Stimulated activated CD4-positive, alpha-beta T cell treated with anti-CD3 and anti-CD28 coated beads, Interleukin-12 subunit alpha, Interleukin-12 subunit beta, amount 100 ng/mL, for 4 hours (primary cell): ENCODE results near the gene LASP1.
A peak's percentile ranks its signal among the peaks of the same experiment; 100 is the strongest.

Source experiments
- DNase-seq: peaks from one replicate; pipeline ENCODE4 v3.0.0-alpha.2; 2020

LASP1 gene

DNA sequence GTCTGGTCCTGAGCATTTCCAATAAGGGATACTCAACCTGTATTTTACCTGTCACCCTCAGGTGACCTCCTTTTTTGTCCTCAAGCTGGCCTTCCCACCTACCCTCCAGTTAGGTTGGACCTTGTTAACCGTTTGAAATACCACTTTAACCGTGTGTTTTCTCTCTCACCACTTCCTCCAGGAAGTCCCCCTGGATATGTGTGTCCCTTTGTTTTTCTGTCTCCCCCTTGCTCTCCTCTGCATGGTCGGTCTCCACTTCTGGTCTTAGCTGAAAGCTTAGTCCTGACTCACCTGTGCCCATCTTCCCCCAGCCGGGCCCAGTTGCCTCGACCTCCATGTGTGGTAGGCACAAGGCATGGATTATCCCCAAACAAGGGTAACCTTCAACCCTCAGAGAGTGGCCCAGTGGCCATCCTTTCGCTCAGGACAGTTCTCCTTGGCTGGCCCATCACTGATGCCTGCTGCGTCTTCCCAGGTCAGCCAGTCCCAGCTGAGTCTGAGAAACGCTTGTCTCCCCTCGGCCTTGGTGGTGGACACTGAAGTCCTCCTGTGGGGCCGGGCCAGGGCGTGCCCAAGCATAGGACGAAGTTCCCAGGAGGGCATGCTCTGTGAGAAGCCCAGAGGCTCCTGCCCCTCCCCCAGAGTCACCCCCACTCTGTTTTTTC is 20.0 kb downstream of the LASP1 start:
- no peak for DNase-seq

GRCh38 chr17:38890410-38890746 is 20.5 kb downstream of the LASP1 start:
- DNase-seq = no peak

GRCh38 chr17:38891441-38891840 is 21.6 kb downstream of the LASP1 start:
- no peak for DNase-seq

- DNase-seq = no peak
These were observed 22.2 kb downstream of the LASP1 start for GRCh38 chr17:38892083-38892482.

- DNase-seq = no peak
These were observed 22.8 kb downstream of the LASP1 start for GRCh38 chr17:38892620-38893019.

GRCh38 chr17:38893113-38893512 is 23.3 kb downstream of the LASP1 start:
- DNase-seq = no peak

DNA sequence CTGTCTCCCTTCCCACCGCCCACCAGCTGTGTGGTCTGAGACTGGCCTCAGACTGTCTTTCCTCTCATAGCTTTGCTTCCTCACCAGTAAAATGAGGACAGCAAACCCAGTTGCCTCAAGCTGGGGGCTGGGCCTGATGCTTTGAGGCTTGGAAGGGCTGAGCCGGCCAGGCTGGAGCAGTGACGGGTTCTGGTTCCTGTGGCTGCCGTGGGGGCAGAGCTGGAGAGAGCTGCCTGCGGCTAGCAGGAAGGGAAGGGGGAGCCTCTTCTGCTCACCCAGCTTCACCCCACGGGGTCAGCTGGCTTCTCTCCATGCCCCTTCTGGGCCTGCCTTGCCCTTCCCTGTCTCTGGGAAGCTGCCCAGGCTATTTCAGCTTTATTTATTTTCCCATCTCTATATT is 23.7 kb downstream of the LASP1 start:
- DNase-seq = no peak

- no peak for DNase-seq
These were observed 24.4 kb downstream of the LASP1 start for GRCh38 chr17:38894276-38894675.

GRCh38 chr17:38896346-38896954 is 26.6 kb downstream of the LASP1 start:
- no peak for DNase-seq

DNA sequence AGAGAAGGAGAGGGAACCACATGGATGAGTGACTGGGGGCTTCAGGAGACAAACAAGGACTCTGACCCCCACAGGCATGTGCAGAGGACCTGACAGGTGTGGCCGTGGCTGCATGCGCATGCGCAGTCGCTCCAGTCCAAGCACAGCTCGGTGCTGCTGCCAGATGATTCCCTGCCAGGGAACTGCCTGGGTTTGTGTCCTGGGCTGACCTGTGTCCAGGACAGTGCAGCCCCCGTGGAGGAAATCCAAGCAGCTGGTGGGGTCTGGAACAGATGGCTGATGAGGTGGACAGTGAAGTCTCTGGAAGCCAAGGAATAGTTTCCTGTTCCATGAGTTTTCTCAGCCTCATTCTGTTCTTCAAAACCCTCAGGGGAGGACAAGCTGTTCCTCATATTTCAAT is 27.3 kb downstream of the LASP1 start:
- no peak for DNase-seq

DNA sequence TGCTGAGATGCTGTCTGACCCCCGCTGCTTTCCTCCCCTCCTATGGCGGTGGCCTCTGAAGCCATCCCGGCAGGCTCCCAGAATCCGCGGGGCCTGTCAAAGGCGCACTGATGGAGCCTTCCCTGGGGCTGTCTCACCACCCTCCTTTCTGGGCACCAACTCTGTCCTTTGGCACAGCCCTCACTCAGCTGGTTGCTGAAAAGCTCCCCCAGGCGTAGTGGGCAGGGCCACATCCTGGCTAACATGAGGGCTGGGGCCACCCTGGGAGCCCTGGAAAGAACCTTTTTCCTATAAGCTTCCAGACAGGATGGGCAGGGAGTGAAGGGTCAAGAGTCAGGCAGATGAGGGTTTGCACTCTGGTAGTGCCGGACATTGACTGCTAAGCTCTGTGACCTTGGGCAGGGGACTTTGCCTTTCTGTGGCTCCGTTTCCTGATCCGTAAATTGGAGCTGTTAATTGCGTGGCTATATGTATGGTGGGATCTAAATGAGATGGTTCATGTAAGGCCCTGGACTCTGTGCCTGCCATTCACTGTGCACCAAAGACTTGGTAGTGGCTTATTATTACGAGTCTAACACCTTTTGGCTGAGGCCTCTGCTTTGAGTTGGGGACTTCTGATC is 27.9 kb downstream of the LASP1 start:
- DNase-seq = no peak

DNA sequence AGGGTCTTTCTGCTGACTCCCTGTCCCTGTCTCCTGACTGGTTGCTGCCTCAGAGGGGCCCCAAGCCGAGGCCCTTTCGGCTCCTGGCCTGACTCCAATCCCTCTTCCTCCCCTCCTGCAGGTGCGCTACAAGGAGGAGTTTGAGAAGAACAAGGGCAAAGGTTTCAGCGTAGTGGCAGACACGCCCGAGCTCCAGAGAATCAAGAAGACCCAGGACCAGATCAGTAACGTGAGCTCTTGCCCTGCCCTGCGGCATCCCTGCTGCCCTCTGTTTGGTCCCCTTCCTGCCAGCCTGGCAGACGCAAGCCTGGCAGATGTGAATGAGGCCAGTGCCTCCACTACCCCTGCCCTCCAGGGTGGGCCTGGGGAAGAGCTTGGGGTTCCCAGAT is 28.4 kb downstream of the LASP1 start:
- DNase-seq = peak; percentile 31

DNA sequence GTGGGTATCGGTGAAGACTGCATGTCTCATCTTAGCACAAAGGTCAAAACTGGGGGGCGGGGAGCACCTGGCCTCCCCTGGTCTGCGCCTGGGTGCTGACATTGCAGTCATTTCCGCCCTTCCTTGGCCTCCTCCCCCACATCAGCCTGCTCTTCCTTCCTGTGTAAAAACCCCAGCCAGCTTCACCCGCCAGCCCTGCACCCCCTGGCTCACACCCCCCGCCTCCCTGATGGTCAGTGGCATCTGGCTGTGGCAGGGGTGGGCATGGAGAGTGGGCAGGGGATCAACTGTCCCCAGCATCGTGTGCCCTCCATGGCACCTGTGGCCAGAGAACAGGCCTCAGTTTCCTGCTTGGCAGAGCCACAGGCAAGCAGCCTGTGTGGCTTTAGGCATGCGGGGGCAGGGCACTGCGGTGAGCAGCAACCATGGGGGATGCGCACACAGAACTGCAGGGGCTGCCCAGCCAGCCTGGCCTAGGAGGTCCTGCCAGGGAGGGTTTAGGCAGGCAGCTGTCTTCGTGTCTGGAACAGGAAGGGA is 29.0 kb downstream of the LASP1 start:
- DNase-seq = peak; percentile 76

- DNase-seq = no peak
These were observed 29.6 kb downstream of the LASP1 start for GRCh38 chr17:38899421-38899820.

- DNase-seq = no peak
These were observed 31.3 kb downstream of the LASP1 start for GRCh38 chr17:38900978-38901656.

DNA sequence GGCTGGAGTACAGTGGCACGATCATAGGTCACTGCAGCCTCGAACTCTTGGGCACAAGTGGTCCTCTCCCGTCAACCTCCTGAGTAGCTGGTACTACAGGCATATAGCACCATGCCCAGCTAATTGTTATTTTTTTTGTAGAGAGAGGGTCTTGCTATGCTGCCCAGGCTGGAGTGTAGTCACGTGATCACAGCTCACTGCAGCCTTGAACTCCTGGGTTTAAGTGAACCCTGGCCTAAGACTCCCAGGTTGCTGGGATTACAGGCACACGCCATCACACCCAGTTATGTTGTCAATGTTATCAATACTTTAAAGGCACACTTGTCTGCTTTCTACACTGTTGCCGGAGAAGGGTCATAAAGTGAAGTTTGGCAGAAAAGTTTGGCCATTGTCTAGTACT is 33.5 kb downstream of the LASP1 start:
- no peak for DNase-seq

DNA sequence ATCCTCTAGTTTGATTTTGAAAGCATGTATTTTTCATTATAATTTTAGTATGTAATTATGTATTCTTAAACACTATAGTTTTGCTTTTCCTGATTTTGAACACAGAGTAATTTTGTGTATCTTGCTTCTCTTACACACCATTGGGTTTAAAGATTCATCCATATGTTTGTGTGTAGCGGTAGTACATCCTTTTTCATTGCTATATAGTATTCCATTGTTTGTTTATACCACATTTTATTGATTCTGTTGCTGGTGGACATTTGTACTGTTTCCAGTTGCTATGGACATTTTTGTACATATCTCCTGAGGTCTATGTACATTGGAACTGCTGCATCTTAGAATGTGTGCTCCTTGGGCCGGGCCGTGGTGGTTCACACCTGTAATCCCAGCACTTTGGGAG is 35.0 kb downstream of the LASP1 start:
- DNase-seq = no peak

DNA sequence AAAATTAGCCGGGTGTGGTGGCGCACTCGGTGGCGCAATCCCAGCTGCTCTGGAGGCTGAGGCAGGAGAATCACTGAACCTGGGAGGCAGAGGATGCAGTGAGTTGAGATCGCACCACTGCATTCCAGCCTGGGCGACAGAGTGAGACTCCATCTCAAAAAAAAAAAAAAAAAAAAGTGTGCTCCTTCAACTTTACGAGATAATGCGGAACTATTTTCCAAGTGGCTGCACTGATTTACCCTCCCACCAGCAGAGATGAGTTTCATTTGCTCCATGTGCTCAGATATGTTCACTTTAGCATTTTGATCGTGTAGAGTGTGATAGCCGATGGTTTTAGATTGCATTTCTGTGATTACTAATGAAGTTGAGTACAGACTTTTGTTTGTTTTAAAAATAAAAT is 35.5 kb downstream of the LASP1 start:
- no peak for DNase-seq

- DNase-seq = no peak
These were observed 36.8 kb downstream of the LASP1 start for GRCh38 chr17:38906460-38907228.

- no peak for DNase-seq
These were observed 38.2 kb downstream of the LASP1 start for GRCh38 chr17:38907930-38908675.

GRCh38 chr17:38908676-38909181 is 38.9 kb downstream of the LASP1 start:
- DNase-seq = no peak

- DNase-seq = no peak
These were observed 40.5 kb downstream of the LASP1 start for GRCh38 chr17:38910325-38910724.
